B cell (primary cell): Measurements from ENCODE around the gene HEXD.

Experiments used
- CTCF ChIP-seq: fragments of 200-600 bp; IDR thresholded peaks from one replicate; pipeline ENCODE4 v1.8.0; 2022; ENCODE audit warnings: antibody characterized with exemption, mild to moderate bottlenecking
- EZH2 ChIP-seq: IDR thresholded peaks from 2 replicates; pipeline ENCODE4 v1.6.1; 2012; ENCODE audit warnings: borderline replicate concordance, low read depth, mild to moderate bottlenecking, moderate library complexity, low read length; ENCODE audit not compliant: insufficient read depth, poor library complexity, severe bottlenecking

DNA sequence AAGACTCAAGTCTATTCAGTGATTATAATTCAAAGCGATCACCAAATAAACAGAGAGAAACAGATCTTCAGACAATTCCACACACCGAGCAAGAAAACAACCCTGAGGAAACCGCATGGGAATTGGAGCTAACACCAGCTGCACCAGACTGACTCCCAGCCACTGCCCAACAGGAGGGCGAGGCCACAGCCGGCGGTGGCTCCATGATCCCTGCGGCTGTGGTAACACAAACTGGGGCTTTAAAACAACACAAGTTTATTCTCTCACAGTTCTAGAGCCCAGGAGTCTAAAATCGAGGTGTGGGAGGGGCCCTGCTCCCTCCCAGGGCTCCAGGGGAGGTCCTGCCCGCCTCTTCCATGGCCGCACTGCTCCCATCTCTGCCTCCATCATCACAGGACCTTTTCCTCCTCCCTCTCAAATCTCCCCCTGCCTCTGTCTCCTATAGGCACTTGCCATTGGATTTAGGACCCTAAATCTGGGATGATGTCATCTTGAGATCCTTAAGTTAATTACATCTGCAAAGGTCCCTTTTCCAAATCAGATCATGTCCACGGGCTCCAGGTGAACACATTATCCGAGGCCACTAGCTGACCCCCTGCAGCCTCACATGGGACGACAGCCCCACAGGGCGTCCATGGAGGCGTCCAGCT is 9.7 kb upstream of the HEXD start:
- TF ChIP-seq CTCF, result no peak
- no peak for TF ChIP-seq EZH2
